GM21786 (cell line): ENCODE results near the gene BRWD1.
"Not testable (repeated sequence)": the region's sequence is repeated elsewhere in the genome, so short reads cannot be mapped to it uniquely, and the experiment has no call there.

ENCODE experiments used
- ATAC-seq: cut with Tn5 transposase; IDR thresholded peaks from one replicate; pipeline ENCODE4 v1.9.1; 2021; ENCODE audit not compliant: unreplicated experiment

The BRWD1 gene

GRCh38 chr21:39288987-39289386, 24.4 kb downstream of the BRWD1 start:
- ATAC-seq: no peak

- no peak for ATAC-seq
Measured at GRCh38 chr21:39282911-39283310, 30.5 kb downstream of the BRWD1 start.

DNA sequence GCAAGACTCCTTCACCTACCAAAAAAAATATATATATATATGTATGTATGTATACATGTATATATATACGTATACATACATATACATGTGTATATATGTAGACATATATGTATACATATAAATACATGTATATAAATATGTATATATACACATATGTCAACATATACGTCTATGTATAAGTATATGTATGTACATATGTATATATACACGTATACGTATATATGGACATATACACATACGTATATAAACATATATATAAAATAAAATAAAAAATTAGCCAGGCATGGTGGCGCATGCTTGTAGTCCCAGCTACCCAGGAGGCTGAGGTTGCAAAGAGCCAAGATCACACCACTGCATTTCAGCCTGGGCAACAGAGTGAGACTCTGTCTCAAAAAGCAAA, 31.6 kb downstream of the BRWD1 start:
- ATAC-seq: no peak

- ATAC-seq: no peak
Measured at GRCh38 chr21:39281207-39281606, 32.2 kb downstream of the BRWD1 start.

DNA sequence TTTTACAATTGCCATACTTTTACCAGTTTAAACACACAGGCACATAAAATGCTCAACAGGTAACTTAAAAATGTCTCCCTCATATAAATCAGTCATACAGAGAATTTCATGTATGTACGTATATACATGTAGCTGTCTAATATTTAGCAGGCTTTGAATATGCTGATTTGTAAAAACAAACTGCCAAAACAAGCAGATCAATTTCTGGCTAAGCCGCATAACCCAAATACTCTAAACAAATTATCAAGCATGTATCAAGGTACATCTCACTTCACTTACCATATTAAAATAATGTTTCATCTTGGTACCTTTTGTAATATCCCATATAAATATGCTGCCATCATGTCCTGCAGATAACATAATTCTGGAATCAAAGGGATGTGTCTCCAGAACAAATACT, 43.8 kb downstream of the BRWD1 start:
- ATAC-seq: no peak

- no peak for ATAC-seq
Measured at GRCh38 chr21:39265603-39266002, 47.8 kb downstream of the BRWD1 start.

DNA sequence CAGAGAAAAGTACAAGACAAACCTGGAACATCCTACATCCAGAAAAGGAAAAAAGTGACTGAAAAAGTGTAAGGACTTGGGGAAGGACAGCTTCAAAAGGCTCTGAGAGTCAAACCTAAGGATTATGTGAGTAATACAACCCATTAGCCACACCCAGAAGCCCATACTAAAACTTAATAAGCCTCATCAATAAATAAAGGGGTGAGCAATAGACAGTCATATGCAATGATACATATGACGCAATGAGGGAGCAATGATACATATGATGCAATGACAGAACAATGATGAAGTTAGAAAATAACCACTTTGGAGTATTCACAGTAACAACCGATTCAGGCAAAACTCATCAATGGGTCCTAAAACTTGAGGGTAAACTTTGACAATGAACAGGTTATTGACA, 50.1 kb downstream of the BRWD1 start:
- ATAC-seq: no peak

- no peak for ATAC-seq
Measured at GRCh38 chr21:39258207-39258606, 55.2 kb downstream of the BRWD1 start.

GRCh38 chr21:39251326-39251725, 62.1 kb downstream of the BRWD1 start:
- ATAC-seq: no peak

DNA sequence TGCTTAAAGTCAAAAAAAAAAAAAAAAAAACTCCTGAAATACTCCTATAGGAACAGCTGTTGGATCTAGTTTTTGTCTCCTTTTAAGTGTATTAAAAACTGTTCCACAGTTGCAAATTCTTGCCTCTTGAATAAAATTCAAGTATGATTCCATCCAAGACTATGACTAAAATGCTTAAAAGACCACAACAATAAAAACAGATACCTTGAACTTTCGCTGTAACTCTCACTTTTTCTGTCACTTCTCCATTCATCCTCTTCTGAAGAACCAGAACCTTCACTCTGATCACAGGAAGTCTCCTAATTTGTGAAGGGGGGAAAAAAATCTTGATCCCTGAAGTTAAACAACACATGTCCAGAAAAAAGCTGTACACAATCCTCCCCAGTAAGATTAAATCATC, 75.2 kb downstream of the BRWD1 start:
- no peak for ATAC-seq

GRCh38 chr21:39232861-39233291, 80.6 kb downstream of the BRWD1 start:
- ATAC-seq: no peak

- no peak for ATAC-seq
Measured at GRCh38 chr21:39224930-39225329, 88.5 kb downstream of the BRWD1 start.

GRCh38 chr21:39221997-39222486, 91.4 kb downstream of the BRWD1 start:
- ATAC-seq: no peak

DNA sequence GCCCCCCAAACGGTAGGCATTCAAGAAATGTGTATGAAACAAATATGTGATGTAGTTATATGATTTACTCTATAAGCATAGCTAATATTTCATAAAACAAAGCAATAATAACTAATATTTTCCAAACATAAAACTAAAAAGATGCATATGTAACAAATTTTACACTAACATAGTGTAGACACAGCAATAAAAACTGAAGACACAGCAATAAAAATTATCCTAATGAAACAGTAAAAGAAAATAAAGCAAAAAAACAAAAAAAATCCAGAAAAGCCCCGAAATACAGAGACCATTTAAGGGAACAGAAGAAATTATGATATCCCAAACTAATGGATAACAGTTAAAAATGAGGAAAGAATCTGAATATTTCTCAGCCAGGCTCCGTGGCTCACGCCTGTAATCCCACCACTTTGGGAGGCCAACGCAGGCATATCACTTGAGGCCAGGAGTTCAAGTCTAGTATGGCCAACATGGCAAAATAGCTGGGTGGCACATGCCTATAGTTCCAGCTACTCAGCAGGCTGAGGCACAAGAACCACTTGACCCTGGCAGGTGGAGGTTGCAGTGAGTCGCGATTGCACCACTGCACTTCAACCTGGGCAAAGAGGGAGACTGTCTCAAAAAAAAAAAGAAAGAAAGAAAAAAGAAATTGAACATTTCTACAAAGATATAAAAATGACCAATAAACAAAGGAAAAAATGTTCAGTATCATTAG, 92.0 kb downstream of the BRWD1 start:
- ATAC-seq: no peak

DNA sequence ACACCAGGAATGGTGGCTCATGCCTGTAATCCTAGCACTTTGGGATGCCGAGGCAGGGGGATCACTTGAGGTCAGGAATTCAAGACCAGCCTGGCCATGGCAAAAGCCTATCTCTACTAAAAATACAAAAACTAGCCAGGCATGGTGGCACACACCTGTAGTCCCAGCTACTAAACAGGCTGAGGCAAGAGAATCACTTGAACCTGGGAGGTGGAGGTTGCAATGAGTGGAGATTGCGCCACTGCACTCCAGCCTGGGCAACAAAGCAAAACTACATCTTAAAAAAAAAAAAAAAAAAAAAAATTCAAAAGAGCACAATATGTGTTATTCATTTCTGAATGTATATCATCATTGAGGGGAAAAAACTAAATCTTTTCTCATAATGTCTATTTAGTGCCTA, 92.6 kb downstream of the BRWD1 start:
- ATAC-seq: not testable (repeated sequence)

DNA sequence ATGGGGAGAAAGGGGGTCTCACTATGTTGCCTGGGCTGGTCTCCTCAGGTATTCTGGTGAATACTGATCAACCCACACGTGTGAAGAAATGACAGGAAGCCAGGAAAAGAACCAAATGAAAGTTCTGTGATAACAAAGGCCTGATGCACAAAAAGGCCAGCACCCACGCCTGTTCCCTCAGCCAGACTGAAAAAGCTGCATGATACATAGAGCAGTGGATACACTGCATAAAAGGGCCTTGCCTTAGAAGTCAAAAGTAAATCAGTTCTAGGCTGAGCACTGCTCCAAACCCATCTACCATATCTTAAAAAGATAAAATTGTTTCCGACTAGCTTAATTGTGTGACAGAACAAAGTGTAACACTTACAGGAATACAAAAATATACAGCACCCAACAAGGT, 93.3 kb downstream of the BRWD1 start:
- no peak for ATAC-seq

DNA sequence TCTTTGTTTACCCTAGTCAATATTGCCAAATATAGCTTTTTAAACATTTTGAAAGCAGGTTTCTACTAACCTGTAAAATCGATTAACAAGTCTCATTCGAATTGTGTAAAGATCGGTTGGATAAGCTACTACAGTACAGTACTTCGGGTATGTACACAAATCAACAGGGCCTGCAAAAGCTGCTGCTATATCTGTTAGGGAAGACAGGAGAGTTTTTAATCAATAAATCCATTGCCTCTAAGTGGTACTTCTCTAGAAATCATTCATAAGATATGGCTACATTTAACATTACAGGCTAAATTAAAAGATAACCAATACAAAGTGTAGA, 95.4 kb downstream of the BRWD1 start:
- ATAC-seq: no peak

GRCh38 chr21:39217356-39218081, 95.9 kb downstream of the BRWD1 start:
- no peak for ATAC-seq

- no peak for ATAC-seq
Measured at GRCh38 chr21:39216290-39216689, 97.1 kb downstream of the BRWD1 start.

DNA sequence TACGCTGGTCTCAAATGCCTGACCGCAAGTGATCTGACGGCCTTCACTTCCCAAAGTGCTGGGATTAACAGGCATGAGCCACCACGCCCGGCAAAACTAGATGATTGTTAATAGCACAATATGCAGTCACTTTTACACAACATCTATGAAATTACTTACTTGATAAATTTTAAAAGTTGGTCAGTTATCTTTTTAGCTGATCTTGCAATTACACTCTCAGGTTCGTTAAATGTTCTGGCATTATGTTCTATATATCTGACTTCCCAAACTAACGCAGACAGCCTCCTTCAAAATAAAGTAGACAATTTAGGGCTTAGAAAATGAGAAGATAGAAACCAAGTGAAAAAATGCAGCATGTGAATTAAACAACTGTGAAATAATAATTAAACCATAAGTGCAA, 98.4 kb downstream of the BRWD1 start:
- no peak for ATAC-seq

- ATAC-seq: no peak
Measured at GRCh38 chr21:39209334-39209688, 104.1 kb downstream of the BRWD1 start.

- ATAC-seq: no peak
Measured at GRCh38 chr21:39208624-39209333, 104.7 kb downstream of the BRWD1 start.
